PC-3 (cell line): ENCODE data around the gene ABCA2.

Source experiments
- EZH2 ChIP-seq: fragments of 300-600 bp; sonication (generic); IDR thresholded peaks from one replicate; pipeline ENCODE4 v1.6.1; 2017; ENCODE audit warnings: antibody characterized with exemption, mild to moderate bottlenecking, low read length; ENCODE audit not compliant: unreplicated experiment
- EZH2phosphoT487 ChIP-seq: fragments of 300-600 bp; sonication (generic); IDR thresholded peaks from 2 replicates; pipeline ENCODE4 v1.6.1; 2018; ENCODE audit warnings: mild to moderate bottlenecking, antibody characterized with exemption, low read length, borderline replicate concordance
- TF ChIP-seq, protein P1 (sequence below): fragments of 300-600 bp; sonication (generic); conservative IDR thresholded peaks from 2 replicates; pipeline ENCODE4 v1.5.1; 2017; ENCODE audit warnings: antibody characterized with exemption, low read depth, mild to moderate bottlenecking, low read length

DNA sequence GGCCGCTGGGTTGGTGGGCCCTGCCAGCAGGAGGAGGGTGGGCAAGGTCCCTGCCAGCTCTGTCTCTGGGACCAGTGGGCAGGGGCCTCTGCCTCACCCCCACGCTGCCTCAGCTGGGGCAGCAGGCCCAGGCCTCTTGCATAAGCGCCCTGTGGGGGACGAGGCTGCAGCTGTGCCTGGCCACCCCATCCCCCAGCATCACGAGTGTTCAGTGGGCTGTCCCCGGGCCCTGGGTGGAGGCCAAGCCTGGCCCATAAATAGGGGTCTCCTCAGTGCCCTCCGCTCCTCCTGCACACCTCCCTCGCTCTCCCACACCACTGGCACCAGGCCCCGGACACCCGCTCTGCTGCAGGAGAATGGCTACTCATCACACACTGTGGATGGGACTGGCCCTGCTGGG, 50.8 kb downstream of the ABCA2 start, which contains the start of gene PTGDS:
- TF ChIP-seq, protein P1, sequence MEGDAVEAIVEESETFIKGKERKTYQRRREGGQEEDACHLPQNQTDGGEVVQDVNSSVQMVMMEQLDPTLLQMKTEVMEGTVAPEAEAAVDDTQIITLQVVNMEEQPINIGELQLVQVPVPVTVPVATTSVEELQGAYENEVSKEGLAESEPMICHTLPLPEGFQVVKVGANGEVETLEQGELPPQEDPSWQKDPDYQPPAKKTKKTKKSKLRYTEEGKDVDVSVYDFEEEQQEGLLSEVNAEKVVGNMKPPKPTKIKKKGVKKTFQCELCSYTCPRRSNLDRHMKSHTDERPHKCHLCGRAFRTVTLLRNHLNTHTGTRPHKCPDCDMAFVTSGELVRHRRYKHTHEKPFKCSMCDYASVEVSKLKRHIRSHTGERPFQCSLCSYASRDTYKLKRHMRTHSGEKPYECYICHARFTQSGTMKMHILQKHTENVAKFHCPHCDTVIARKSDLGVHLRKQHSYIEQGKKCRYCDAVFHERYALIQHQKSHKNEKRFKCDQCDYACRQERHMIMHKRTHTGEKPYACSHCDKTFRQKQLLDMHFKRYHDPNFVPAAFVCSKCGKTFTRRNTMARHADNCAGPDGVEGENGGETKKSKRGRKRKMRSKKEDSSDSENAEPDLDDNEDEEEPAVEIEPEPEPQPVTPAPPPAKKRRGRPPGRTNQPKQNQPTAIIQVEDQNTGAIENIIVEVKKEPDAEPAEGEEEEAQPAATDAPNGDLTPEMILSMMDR: no peak
- TF ChIP-seq EZH2: no peak
- no peak for TF ChIP-seq EZH2phosphoT487
